RKO (cell line): Measurements from ENCODE around the gene ARHGAP32.
"Not testable (repeated sequence)": the region's sequence is repeated elsewhere in the genome, so short reads cannot be mapped to it uniquely, and the experiment has no call there.

ENCODE experiments used
- DNase-seq: peaks from one replicate; pipeline ENCODE4 v3.0.0-alpha.2; 2016; ENCODE audit warnings: low spot score

Gene ARHGAP32

GRCh38 chr11:129021295-129021694 lies 170.8 kb downstream of the ARHGAP32 start:
- no peak for DNase-seq

DNA sequence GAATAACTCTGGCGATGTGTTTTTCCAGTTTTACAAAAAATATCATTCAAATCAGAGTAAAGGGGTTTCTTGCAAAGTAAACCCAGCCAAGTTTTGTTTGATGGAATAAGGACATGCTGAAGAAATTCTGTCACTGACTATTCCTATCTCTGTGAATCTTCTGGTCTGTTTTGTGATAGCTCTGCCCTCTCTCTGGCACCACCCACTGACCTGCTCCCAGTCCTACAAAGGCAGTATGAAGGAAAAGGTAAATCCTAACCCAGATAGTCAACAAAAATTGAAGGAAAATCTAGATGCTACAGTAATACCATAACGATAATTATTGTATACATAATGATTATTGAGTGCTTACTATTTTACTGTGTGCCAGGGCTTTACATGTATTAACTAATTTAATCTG lies 173.1 kb downstream of the ARHGAP32 start:
- DNase-seq, result no peak

- no peak for DNase-seq
Observed at GRCh38 chr11:129018126-129018525, 174.0 kb downstream of the ARHGAP32 start.

DNA sequence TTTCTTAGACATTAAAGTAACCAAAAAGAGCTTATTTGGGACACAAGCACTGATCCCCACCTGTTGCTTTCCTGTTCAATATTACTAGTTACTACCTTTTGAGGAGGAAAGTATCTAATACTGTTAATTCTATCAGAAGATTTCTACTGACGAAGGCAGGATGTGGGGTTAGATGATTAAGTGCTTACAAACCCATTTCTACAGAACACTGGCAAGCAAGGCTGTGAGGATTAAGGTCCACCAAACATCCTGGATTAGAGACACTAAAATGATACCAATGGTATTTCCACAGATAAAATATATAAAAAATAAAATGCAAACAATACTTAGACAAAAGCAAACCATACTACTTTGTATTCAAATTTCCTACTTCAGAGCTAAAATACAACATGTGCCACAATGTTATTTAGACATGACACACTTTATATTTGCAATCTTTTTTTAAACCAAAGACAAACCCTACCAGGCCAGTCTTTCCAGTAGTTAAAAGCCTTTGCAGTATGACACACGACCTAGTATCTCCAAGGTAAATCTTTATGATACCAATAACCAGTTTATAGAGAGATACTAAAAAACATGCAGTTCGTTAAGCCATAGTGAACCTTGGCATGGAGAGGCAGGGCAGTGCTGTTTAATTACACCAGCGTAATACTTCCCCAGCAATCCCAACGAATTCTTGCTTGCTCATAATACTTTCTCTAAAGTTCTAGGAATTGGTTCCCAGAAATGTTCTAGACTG lies 178.2 kb downstream of the ARHGAP32 start:
- DNase-seq, result no peak

DNA sequence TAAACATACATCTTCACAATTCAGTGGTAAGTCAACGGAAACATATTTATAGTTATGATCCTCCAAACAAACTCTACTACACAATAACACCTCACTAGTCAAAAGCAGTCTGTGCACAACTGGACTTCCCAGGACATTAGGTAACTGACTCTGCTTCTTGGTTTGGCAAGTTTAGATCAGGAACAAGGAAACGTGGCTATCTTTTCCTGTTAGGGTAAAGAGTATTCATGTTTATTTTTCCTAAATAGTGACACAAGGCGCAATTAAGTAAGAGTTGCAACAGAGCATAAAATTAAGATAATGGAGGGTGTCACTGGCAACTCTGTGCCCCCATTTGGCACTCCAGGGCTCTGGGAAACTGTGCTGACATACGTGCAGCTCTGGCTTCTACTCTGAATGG lies 179.2 kb downstream of the ARHGAP32 start:
- DNase-seq, result no peak

DNA sequence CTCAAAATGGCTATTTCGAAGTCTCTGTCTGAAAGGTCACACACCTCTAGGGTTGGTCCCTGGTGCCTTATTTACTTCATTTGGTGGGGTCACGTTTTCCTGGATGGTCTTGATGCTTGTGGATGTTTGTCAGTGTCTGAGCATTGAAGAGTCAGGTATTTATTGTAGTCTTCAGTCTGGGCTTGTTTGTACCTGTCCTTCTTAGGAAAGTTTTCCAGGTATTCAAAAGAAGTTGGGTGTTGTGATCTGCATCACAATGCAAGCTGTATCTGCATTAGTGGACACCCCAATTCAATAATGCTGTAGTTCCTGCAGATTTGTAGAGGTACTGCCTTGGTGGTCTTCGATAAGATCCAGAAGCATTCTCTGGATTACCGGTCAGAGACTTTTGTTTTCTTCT lies 186.0 kb downstream of the ARHGAP32 start:
- no peak for DNase-seq

- DNase-seq, result not testable (repeated sequence)
Observed at GRCh38 chr11:128999165-128999564, 193.0 kb downstream of the ARHGAP32 start.

DNA sequence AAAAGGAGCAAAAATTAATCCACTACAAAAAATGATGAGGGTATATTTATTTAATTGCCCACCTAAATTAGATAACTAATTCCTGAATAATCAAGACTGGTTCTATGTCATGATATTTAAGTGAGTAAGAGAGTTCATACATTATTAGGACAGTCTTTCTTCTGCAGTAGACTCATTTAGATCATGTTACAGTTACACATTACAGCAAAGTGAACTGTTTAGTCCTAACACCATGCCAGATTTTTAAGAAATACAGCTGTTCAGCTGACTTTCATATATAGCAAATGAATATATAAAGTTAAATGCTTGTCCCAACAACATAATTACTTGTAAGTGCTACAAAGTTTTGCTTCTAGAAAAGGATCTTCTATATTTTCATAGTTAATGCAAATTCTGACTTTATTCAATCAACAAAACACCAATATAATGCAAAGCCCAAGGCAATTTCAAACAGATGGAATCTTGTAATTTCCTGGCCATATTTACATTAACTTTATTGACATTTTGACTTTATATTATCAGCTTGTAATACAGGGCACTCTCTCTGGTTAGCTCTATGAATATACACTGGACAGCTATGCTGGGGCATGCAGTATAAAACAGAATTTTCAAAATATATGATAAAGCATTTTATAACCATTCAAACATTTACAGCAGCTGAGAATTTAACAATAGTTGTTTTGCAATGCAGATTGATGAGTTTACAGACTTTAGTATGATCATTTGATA lies 203.7 kb downstream of the ARHGAP32 start:
- DNase-seq, result no peak

GRCh38 chr11:128985880-128986279 lies 206.2 kb downstream of the ARHGAP32 start:
- no peak for DNase-seq

DNA sequence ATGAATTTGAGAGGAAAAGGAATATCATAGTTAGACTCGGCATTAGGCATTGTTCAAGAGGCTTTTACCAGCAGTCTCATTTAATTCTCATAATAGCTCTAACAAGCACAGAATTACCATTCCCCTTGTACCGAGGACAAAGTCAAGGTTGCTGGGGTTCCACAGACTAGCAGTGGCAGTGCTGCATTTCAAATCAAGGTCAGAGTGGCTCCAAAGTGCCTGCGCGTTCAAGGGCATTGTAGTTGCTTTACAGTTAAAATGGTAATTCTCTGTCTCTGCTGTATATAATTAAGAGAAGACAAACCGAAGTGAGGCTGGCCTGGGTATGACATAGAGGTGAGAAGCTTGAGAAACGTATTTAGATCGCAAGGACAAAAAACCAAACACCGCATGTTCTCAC lies 209.1 kb downstream of the ARHGAP32 start:
- no peak for DNase-seq

DNA sequence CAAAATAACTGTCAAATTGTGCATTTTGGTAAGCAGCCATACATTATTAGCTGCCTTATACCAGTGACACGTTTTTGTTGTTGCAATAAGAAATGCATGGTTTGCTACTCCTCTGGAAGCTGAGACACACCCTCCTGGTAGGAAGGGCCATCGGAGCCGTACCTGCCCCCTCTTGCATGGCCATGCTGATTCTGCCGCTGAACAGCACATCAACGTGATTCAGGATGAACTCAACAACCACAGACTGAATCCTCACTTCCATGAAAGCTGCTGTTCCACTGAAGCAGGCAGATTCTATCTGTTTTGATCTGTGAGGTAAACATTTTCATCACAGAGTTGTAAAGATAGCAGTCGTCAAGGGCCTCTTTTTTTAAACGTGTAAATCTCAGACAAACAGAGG lies 210.9 kb downstream of the ARHGAP32 start:
- no peak for DNase-seq

- no peak for DNase-seq
Observed at GRCh38 chr11:128970598-128971190, 221.4 kb downstream of the ARHGAP32 start.

DNA sequence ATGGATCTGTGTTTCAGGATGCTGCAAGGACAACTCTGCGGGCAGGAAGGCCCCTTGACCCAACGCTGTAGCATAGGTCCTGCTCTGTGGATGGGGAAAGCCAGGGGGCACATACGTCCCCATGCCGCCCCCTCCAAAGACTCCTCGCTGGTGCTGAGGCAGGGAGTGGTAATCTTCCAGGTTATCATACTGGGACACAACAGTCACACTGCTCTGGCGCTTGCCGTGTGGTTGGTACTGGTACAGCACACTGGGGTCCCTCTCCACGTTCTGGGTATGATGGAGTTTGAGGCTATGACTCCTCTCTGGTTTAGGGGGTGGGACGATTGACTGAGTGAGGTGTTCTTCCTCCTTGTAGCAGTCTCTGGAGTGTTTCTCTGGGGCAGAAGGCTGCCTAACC lies 223.2 kb downstream of the ARHGAP32 start:
- DNase-seq, result no peak

DNA sequence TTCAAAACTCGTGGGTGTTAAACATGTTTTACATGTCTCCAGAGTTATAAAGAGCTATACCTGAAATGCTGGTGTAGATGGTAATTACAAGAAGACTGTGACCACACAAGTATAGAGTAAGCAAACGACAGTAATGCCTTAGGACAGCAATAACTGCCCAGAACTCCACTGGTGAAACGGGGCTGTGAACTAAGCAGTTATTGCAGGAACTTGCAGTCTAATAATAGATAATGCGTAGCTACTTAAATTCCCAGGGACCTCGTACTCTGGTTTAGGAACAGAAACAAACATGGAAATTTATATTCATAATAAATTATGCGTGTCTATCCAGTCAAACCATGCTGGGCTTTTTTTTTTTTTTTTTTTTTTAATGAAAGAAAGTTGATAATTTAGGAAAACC lies 224.5 kb downstream of the ARHGAP32 start:
- DNase-seq, result no peak

GRCh38 chr11:128965485-128965884 lies 226.6 kb downstream of the ARHGAP32 start:
- no peak for DNase-seq

DNA sequence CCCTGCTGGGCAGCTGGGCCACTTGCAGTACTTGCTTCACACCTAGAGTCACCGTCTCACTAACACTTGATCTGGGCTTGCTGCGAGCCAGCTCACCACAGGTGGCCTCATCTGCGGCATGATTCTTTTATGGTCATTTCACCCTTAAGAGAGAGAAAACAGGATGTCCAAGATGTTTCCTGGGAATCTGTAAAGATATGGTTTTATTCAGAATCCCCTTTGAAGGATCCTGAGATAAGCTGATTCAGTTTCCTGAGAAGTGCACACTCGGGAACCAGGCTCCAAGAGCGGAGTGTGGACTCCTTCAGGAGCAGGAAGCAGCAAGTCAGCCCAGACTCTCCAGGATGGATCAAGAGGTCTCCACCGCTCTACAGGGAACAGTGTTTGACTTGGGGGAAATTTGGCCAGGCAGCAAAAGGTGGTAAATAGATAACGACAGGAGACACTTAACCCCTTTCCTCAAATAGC lies 227.6 kb downstream of the ARHGAP32 start:
- no peak for DNase-seq

- DNase-seq, result no peak
Observed at GRCh38 chr11:128963744-128964325, 228.3 kb downstream of the ARHGAP32 start.

GRCh38 chr11:128962896-128963295 lies 229.2 kb downstream of the ARHGAP32 start:
- DNase-seq, result no peak

GRCh38 chr11:128961645-128962044 lies 230.5 kb downstream of the ARHGAP32 start:
- no peak for DNase-seq

DNA sequence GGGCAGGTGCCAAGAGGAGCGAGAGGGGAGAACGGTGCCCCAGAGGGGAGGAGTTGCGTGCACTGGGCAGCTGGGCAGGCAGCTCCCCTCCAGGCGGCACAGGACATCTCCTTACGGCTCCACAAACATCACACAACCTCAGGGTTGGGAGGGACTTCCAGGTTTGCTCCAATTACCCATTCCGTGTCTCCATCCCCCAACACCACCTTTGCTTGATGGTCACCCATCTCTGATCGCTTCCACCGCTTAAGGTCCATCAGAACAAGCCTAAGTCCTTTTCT lies 235.0 kb downstream of the ARHGAP32 start:
- DNase-seq, result no peak

- peak; percentile 84 for DNase-seq
Observed at GRCh38 chr11:128956401-128957201, 235.5 kb downstream of the ARHGAP32 start.

DNA sequence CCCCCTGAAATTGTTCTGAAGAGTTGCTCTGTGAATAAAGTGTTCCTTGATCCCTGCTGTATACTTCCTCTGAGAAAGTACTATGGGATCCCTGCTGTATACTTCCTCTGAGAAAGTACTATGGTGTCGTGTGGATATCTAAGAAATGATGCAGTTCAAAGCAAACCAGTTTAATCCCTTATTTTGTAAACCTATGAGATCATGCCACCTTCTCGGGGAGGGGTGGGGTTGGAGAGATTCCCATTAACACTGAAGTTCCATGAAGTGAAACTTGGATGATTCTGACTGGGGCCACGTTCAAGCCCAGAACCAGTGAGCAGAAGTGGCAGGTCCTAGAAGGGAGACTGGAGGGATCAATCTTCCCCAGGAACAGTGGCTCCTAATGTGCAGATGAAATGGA lies 236.5 kb downstream of the ARHGAP32 start:
- no peak for DNase-seq
